Fibroblast of lung (primary cell): ENCODE data around the gene TBC1D14.

ENCODE experiments used
- EZH2 ChIP-seq: IDR thresholded peaks from 2 replicates; pipeline ENCODE4 v1.5.1; 2012; ENCODE audit warnings: low read length, control low read depth, mild to moderate bottlenecking; ENCODE audit errors: missing control alignments
- TF ChIP-seq, protein P1 (sequence below), 2 donors: IDR thresholded peaks in 1 of 2; conservative IDR thresholded peaks in 1 of 2; 1 replicate in 1 of 2; 2 replicates in 1 of 2; pipeline ENCODE4 v1.5.1; 2011 to 2012; ENCODE audit warnings: low read length in 2 of 2, control low read depth in 1 of 2, inconsistent platforms in 1 of 2, low read depth in 1 of 2, mild to moderate bottlenecking in 1 of 2

DNA sequence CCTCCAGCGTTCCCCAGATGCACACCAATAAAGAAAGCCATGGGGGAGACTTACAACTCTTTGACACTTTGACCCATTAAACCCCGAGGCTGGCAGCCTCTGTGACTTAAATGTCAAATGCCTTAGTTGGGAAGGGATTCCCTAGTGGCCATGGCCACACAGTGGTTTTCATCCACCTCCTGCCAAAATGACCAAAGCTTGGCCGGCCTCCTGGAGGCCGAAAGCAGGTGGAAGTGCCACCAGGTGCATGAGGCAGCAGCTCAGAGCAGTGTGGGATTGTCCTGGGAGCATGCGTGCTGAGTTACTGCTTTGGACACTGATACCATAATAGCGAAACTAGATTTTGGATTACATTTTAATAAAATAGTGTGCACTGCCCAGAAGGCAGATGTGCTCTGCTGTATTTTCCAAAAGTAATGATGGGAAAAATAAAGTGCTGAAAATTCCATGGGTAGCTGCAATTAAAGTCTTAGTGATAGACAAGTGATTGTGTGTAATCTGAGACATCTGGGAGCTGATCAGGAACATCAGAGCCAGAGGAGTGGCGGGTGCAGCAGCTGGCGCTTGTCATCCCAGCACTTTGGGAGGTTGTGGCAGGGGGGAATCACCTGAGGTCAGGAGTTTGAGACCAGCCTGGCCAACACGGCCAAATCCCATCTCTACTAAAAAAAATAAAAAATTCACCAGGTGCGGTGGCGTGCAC is 93.7 kb downstream of the TBC1D14 start:
- TF ChIP-seq, protein P1, sequence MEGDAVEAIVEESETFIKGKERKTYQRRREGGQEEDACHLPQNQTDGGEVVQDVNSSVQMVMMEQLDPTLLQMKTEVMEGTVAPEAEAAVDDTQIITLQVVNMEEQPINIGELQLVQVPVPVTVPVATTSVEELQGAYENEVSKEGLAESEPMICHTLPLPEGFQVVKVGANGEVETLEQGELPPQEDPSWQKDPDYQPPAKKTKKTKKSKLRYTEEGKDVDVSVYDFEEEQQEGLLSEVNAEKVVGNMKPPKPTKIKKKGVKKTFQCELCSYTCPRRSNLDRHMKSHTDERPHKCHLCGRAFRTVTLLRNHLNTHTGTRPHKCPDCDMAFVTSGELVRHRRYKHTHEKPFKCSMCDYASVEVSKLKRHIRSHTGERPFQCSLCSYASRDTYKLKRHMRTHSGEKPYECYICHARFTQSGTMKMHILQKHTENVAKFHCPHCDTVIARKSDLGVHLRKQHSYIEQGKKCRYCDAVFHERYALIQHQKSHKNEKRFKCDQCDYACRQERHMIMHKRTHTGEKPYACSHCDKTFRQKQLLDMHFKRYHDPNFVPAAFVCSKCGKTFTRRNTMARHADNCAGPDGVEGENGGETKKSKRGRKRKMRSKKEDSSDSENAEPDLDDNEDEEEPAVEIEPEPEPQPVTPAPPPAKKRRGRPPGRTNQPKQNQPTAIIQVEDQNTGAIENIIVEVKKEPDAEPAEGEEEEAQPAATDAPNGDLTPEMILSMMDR (conservative IDR thresholded peaks at IDR 0.05 in 1 of 2, IDR thresholded peaks at IDR 0.05 in 1 of 2; ENCODE audit: low read depth in 1 of 2, low read length in 2 of 2), result no peak
- TF ChIP-seq EZH2, result no peak
